Measurements from ENCODE around the gene USP3. TPM values are rescaled to one million over a fixed set of nuclear protein-coding genes. Genes with fewer than 3 reads are reported as not detected.

The USP3 gene
- total and polyA plus RNA-seq, 2 of the 13 experiments (the other 11 are each of a cell fraction or from before 2014, with no cell fraction given), result 14.3 to 61.2 TPM

DNA sequence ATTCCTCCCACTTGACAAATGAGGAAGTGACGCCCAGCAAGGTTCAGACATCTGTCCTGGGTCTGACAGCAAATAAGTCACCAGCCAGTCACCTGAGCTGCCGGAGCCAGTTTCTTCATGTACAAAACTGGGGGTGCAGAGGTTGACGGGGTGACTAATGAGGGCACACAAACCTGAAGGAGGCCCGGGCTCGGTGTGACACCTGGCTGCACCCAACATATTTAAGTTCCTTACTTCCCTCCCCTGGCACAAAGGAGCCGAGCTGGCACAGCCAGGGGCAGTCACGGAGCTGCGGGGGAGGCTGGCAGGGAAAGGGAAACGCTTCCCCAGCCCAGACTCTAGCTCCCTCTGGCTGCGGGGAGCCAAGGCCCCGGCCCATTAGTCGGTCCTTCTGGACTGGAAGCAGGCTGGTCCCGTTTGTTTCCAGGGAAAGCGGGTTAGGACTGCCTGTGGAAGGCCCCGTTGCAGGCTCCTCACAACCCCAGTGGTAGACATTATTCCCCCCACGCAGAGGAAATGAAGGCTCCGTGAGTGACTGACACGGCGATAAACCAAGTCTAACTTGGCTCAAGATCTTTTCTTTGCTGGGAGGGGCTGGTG is 95.1 kb downstream of the USP3 start (continued):
- TF ChIP-seq ZFAT (CRISPR knock-in tag; conservative IDR thresholded peaks at IDR 0.05), result no peak
- no peak for TF ChIP-seq CENPBD1 (CRISPR knock-in tag; IDR thresholded peaks at IDR 0.05; ENCODE audit: borderline replicate concordance, low read depth)
- no peak for TF ChIP-seq ZNF292 (CRISPR knock-in tag; IDR thresholded peaks at IDR 0.05; ENCODE audit: borderline replicate concordance, low read depth)
- no peak for TF ChIP-seq TRIM22 (IDR thresholded peaks at IDR 0.05)
- TF ChIP-seq PRDM10 (CRISPR knock-in tag; IDR thresholded peaks at IDR 0.05; ENCODE audit: low read depth), result no peak
- TF ChIP-seq CBX1 (IDR thresholded peaks at IDR 0.05; ENCODE audit: low read depth), result no peak
- TF ChIP-seq, protein P1, sequence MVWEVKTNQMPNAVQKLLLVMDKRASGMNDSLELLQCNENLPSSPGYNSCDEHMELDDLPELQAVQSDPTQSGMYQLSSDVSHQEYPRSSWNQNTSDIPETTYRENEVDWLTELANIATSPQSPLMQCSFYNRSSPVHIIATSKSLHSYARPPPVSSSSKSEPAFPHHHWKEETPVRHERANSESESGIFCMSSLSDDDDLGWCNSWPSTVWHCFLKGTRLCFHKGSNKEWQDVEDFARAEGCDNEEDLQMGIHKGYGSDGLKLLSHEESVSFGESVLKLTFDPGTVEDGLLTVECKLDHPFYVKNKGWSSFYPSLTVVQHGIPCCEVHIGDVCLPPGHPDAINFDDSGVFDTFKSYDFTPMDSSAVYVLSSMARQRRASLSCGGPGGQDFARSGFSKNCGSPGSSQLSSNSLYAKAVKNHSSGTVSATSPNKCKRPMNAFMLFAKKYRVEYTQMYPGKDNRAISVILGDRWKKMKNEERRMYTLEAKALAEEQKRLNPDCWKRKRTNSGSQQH (CRISPR knock-in tag; IDR thresholded peaks at IDR 0.05; ENCODE audit: low read depth), result no peak
- TF ChIP-seq HIVEP1 (CRISPR knock-in tag; IDR thresholded peaks at IDR 0.05), result no peak
- TF ChIP-seq RFXANK (CRISPR knock-in tag; IDR thresholded peaks at IDR 0.05), result no peak
- TF ChIP-seq PCBP2 (optimal IDR thresholded peaks at IDR 0.05; ENCODE audit: low read depth, low read length, poor library complexity, severe bottlenecking), result no peak
- no peak for TF ChIP-seq ZNF503 (CRISPR knock-in tag; IDR thresholded peaks at IDR 0.05)
- TF ChIP-seq ISX (CRISPR knock-in tag; conservative IDR thresholded peaks at IDR 0.05), result no peak
- TF ChIP-seq, protein P2, sequence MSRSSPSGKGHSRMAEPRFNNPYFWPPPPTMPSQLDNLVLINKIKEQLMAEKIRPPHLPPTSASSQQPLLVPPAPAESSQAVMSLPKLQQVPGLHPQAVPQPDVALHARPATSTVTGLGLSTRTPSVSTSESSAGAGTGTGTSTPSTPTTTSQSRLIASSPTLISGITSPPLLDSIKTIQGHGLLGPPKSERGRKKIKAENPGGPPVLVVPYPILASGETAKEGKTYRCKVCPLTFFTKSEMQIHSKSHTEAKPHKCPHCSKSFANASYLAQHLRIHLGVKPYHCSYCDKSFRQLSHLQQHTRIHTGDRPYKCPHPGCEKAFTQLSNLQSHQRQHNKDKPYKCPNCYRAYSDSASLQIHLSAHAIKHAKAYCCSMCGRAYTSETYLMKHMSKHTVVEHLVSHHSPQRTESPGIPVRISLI (CRISPR knock-in tag; IDR thresholded peaks at IDR 0.05; ENCODE audit: borderline replicate concordance), result no peak
- TF ChIP-seq ZNF383 (CRISPR knock-in tag; IDR thresholded peaks at IDR 0.05; ENCODE audit: borderline replicate concordance), result 0 out of 2 replicates have a peak, but pooled peaks have one; percentile 50
- no peak for TF ChIP-seq CHD2 (IDR thresholded peaks at IDR 0.05; ENCODE audit: low read depth, low read length)
- TF ChIP-seq, protein P3, sequence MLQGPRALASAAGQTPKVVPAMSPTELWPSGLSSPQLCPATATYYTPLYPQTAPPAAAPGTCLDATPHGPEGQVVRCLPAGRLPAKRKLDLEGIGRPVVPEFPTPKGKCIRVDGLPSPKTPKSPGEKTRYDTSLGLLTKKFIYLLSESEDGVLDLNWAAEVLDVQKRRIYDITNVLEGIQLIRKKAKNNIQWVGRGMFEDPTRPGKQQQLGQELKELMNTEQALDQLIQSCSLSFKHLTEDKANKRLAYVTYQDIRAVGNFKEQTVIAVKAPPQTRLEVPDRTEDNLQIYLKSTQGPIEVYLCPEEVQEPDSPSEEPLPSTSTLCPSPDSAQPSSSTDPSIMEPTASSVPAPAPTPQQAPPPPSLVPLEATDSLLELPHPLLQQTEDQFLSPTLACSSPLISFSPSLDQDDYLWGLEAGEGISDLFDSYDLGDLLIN (CRISPR knock-in tag; IDR thresholded peaks at IDR 0.05; ENCODE audit: borderline replicate concordance), result no peak
- TF ChIP-seq CEBPB (IDR thresholded peaks at IDR 0.05; ENCODE audit: borderline replicate concordance, low read depth, low read length), result no peak

All from HepG2 (cell line).